K562 (cell line): ENCODE measurements around the gene CSF2. TPM values are rescaled to one million over a fixed set of nuclear protein-coding genes. Genes with fewer than 3 reads are reported as not detected.
A peak's percentile ranks its signal among the peaks of the same experiment; 100 is the strongest.

Experiments used
- CHCHD3 ChIP-seq: fragments of 250-450 bp; sonication (Bioruptor Pico); IDR thresholded peaks from 2 replicates; pipeline ENCODE4 v2.1.2; 2022; ENCODE audit warnings: mild to moderate bottlenecking
- FOXJ2 ChIP-seq: fragments of 200-800 bp; sonication (Bioruptor generic); IDR thresholded peaks from 2 replicates; pipeline ENCODE4 v1.6.1; 2016; ENCODE audit warnings: missing genetic modification characterization, missing compliant biosample characterization
- JUND ChIP-seq, 2 experiments: IDR thresholded peaks; 2 replicates in 1 of 2; 3 replicates in 1 of 2; pipeline ENCODE4 v1.6.1; 2011; ENCODE audit warnings: borderline replicate concordance in 2 of 2, low read depth in 2 of 2, low read length in 2 of 2, improper control_type of control experiment in 1 of 2, missing biosample characterization in 1 of 2, missing genetic modification characterization in 1 of 2, missing genetic modification reagents in 1 of 2
- MTA3 ChIP-seq: fragments of 450-650 bp; formaldehyde crosslinking; IDR thresholded peaks from 2 replicates; pipeline ENCODE4 v1.6.1; 2017; ENCODE audit warnings: mild to moderate bottlenecking, borderline replicate concordance
- SIRT6 ChIP-seq: IDR thresholded peaks from one replicate; pipeline ENCODE4 v1.6.1; 2012; ENCODE audit warnings: low read depth, mild to moderate bottlenecking, control low read depth, inconsistent platforms, low read length, moderate library complexity
- VEZF1 ChIP-seq: fragments of 200-800 bp; sonication (Bioruptor generic); IDR thresholded peaks from 2 replicates; pipeline ENCODE4 v1.6.1; 2017; ENCODE audit warnings: missing genetic modification characterization, missing compliant biosample characterization
- polyA plus RNA-seq, 8 experiments: library from polyadenylated mRNA; depleted of rRNA in 4 of 8; stranded (reverse) in 5 of 8; unstranded in 3 of 8; fragments of >200 nt; fragmentation: Nextera tagmentation in 2 of 8; fragmentation: Illumina TruSeq in 1 of 8; extraction: Ambion mirVana in 2 of 8; extraction: Trizol in 1 of 8; gene quantifications; 2 replicates each; pipeline versions ENCODE4 v1.2.1 to v1.2.3, GENCODE V29; 2011 to 2014; ENCODE audit warnings: inconsistent platforms in 1 of 8, missing spikeins in 1 of 8
- total RNA-seq, 7 experiments: library from RNA; depleted of rRNA in 6 of 7; stranded (reverse); fragments of >200 nt in 6 of 7; fragmentation: Illumina TruSeq in 2 of 7; extraction: Trizol in 2 of 7; gene quantifications; 2 replicates each; pipeline versions ENCODE4 v1.2.1 to v1.2.3, GENCODE V29; 2011 to 2021; ENCODE audit warnings: low replicate concordance in 1 of 7
- TF ChIP-seq, protein P1 (sequence below), 2 experiments: fragments of 450-650 bp; IDR thresholded peaks; 2 replicates each; pipeline ENCODE4 v1.6.1; 2016; ENCODE audit warnings: mild to moderate bottlenecking in 2 of 2, borderline replicate concordance in 1 of 2, low read depth in 1 of 2, moderate library complexity in 1 of 2

The CSF2 gene
- total and polyA plus RNA-seq, 9 of the 15 experiments (the other 6 are each of a cell fraction or from before 2014, with no cell fraction given): 0.25 to 0.29 TPM; not detected in 7

DNA sequence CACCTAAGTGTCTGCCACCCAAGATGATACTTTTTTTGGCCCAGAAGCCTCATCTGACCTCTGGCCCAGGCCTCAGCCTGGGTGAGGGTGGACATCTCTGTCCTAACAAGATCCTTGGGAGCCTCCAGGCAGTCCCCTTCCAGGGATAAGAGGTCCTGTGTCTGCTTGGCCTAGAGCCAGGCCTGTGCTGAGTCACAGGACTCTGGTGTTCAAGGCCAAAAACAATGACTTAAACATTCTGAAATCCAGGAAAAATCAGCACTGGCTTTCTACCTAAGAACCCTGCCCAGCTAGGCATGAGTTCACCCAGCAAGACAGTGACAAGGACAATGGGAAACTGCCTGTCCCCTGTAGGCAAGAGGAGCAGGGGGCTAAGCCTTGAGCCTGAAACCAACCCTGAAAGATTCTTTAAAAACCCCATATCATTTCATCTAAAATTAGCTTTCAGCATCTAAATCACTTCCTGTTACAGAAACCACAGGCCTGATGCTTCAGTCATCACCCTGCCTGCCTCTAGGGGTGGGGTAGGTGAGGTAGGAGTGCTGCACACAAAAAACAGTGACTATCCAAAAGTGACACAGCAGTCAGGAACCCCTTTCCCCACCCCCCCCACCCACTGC, 29.9 kb downstream of the CSF2 start (continued):
- TF ChIP-seq, protein P1, sequence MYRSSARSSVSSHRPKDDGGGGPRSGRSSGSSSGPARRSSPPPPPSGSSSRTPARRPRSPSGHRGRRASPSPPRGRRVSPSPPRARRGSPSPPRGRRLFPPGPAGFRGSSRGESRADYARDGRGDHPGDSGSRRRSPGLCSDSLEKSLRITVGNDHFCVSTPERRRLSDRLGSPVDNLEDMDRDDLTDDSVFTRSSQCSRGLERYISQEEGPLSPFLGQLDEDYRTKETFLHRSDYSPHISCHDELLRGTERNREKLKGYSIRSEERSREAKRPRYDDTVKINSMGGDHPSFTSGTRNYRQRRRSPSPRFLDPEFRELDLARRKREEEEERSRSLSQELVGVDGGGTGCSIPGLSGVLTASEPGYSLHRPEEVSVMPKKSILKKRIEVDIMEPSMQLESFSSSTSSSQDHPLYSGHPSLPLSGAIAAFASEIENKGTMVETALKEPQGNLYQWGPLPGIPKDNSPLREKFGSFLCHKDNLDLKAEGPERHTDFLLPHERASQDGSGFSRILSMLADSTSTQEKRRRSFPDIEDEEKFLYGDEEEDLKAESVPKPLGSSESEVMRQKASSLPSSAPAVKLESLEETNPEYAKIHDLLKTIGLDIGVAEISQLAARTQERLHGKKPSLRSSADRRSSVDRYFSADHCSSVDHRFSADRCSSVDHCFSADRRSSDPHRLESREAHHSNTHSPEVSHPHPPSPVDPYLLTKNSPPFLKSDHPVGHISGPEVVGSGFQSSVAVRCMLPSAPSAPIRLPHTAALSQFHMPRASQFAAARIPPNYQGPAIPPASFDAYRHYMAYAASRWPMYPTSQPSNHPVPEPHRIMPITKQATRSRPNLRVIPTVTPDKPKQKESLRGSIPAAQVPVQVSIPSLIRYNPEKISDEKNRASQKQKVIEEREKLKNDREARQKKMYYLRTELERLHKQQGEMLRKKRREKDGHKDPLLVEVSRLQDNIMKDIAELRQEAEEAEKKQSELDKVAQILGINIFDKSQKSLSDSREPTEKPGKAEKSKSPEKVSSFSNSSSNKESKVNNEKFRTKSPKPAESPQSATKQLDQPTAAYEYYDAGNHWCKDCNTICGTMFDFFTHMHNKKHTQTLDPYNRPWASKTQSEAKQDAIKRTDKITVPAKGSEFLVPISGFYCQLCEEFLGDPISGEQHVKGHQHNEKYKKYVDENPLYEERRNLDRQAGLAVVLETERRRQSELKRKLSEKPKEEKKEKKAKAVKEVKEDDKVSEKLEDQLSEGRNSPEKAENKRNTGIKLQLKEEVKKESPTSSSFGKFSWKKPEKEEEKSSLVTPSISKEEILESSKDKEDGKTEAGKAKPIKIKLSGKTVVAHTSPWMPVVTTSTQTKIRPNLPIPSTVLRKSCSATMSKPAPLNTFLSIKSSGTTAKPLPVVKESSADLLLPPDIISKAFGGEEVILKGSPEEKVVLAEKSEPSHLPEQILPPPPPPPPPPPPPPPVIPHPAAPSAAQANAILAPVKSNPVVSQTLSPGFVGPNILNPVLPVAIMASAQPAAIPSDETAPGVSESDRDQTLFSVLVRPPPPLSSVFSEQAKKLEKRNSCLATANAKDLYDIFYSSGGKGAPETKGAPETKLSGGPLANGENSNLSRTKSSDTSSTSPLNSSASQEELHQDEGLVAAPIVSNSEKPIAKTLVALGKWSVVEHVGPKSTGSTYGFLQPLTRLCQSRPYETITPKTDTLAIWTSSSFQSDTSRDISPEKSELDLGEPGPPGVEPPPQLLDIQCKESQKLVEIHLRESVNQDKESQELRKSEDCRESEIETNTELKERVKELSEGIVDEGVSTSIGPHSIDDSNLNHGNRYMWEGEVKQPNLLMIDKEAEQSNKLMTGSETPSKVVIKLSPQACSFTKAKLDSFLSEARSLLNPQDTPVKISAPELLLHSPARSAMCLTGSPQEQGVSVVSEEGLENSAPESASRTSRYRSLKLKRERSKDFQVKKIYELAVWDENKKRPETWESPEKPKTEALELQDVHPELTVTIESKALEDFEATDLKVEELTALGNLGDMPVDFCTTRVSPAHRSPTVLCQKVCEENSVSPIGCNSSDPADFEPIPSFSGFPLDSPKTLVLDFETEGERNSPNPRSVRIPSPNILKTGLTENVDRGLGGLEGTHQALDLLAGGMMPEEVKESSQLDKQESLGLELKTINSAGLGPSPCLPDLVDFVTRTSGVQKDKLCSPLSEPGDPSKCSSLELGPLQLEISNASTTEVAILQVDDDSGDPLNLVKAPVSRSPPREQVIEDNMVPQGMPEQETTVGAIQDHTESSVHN (IDR thresholded peaks at IDR 0.05; ENCODE audit: borderline replicate concordance in 1 of 2, low read depth in 1 of 2): peak in 1 of 2 experiments; percentile 85; a peak in 1 of 4 replicates
- TF ChIP-seq FOXJ2 (tag) (0 out of 2 replicates have a peak, but pooled peaks have one; percentile 37), MTA3 (peak; percentile 32; the same call in 1 of the 2 replicates), SIRT6 (no peak), VEZF1 (CRISPR knock-in tag) (peak; percentile 85), CHCHD3 (CRISPR knock-in tag) (no peak), JUND (IDR thresholded peaks at IDR 0.05; ENCODE audit: borderline replicate concordance, low read depth, low read length) (peak; percentile 70), JUND (tag; IDR thresholded peaks at IDR 0.05; ENCODE audit: borderline replicate concordance, low read depth, low read length) (peak; percentile 79; the same call in 2 of the 3 replicates)
